ENCODE results near the gene RASAL3. TPM values are rescaled to one million over a fixed set of nuclear protein-coding genes. Genes with fewer than 3 reads are reported as not detected.
A peak's percentile ranks its signal among the peaks of the same experiment; 100 is the strongest.
"Not testable (repeated sequence)": the region's sequence is repeated elsewhere in the genome, so short reads cannot be mapped to it uniquely, and the experiment has no call there.

RASAL3 gene
- total RNA-seq, 1 donor from 2014 or later: 1.9 TPM

DNA sequence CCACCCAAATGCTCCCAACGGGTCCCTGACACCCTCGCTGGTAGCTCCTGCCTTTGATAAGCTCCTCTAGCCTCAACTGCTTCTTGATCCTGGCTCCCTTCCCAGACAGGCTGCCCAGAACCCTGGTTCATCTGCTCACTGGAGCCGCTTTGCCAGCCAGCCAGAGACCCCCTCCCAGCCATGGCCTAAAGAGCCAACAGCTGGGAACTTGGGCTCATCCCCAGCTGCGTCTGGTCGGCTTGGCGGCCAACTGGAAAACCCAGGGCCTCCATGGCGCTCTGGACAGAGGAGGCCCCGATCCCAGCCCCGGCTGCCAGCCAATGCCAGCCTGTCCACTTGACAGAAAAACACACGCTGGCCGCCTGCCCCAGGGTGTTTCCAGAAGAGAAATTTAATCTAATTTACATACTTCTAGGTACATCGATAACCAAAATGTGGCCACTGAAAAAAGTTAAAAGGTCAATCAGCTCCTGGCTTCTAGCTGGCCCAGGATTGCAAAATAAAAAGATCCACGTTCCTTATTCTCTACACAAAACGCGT lies 42.6 kb downstream of the RASAL3 start:
- DNase-seq (ENCODE audit: low spot score): peak; percentile 93
- peak; percentile 47 for ATAC-seq

DNA sequence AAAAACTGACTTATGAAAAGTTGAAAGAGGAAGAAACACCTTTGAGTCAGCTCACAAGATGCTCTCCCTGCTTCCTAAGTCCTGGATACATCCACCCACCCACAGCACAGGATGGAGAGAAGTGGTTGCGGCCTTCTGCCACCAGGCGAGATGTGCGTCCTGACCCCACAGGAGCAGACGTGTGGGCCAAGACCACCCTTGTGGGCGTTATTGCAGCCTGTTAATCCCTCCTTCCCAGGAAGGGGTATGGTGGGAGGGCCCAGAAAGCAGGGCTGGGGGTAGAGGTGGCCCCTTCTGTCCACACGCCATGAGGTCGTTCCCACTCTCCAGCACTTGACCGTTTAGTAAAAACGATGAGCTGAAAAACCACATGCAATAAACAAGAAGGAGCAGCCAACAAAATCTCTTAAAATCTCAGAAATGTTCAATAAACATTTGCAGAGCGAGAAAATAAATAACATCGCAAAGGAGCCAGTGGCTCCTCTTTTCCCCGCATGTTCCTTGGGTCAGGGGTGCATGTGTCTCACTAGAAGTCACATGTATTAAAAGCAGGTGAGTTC lies 43.1 kb downstream of the RASAL3 start:
- no peak for DNase-seq (ENCODE audit: low spot score)
- no peak for ATAC-seq

DNA sequence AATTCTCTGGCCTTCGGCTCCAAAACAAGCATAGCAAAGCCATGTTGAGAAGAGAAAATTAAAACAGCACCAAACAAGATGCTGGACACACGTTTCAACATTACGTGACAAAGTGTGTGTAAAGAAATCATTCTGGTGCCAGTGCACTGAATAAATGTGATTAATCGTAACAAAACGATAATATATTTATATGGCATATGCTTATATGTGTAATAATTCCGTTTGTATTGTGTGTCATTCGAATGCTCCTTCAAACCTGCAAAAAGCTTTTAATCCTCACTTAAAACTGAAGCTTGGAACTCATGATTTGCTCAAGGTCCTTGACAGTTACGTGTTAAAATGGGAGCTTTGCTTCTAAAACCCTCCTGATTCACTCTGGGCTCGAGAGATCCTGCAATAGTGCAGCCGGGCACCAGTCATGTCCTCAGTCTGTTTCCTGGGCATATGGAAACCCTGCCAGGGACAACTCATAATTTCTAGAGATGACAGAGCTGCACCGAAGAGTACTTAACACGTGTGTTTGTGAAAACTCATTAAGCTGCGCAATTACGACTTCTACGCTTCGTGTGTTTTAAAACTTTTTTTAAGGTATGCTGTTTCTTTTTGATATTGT lies 44.8 kb downstream of the RASAL3 start:
- ATAC-seq (no peak), DNase-seq (ENCODE audit: low spot score) (no peak)

DNA sequence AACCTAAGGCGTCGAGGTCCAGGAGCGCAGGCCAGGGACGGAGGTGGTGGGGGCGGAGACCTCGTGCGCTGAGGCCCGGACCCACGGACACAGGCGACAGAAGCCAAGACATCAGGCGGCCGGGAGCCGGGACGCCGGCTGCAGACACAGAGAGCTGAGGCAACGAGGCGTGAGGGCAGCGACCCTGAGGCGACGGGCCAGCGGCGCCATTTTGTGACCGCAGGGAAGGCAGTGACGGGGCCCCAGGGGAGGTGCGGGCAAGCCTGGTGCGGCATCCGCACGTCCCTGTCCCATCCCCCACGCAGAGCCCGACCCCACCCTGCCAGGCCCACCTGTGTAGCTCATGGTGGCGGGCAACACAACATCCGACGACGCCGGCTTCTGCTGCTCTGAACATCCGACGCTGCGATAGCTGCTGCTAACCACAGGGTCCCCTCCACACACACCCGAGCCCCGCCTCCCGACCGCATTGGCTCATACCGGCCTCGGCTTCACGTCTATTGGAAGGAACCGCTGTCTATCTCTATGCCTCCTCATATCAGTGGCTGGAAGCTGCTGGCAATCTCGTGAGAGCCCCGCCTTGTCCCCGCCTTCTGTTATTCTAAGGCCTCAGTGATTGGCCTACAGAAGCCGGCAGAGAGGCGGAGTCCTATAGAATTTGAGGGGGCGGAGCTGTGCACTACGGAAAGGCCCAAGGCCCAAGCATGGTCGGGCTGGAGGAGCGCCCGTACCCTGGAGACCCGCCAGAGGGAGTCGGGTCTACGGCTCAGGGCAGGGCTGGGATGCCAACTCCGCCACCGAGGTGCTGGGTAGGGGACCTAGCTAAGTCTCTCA lies 45.5 kb downstream of the RASAL3 start, which contains the start of gene AKAP8L:
Gene AKAP8L, minus strand, starts transcription at position 410 of the 834 bp plus-strand sequence. Its CDS starts 65 bp downstream, at position 345.
- peak; percentile 99 for DNase-seq (ENCODE audit: low spot score)
- peak; percentile 88 for ATAC-seq

DNA sequence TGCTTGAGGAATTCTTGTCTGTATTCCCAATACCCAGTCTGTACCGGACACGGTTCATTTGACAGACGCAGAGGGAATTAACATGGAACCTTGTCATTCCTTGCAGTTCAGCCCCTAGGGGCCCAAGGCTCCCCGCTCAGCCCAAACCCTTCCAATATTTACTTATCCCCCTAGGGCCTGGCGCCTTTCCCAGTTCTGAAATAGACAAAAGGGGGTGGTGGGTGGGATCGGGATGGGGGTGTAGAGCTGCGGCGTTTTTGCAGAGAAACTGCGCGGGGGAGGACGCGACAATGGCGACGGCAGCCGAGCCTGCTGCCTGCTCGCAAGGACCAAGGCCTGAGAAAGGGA lies 46.1 kb downstream of the RASAL3 start:
- DNase-seq (ENCODE audit: low spot score) (no peak), ATAC-seq (no peak)

DNA sequence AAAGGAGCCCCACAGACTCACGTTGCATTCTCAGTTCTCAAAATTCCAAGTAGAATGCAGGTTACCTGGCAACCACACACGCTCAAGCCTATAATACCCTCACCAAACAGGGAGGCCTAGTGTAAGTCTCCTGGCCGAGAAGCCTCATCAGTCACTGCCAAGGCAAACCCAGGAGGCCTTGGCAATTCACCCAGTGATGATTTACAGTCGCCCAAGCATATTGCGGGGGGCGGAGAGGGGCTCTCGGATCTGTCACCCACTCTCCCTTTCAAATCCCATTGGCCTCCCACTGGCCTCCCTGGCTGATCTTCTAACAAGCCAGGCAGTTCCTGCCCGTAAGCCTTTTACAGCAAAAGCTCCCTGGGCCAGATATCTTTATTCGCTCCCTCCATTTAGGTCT lies 46.6 kb downstream of the RASAL3 start:
- ATAC-seq: no peak
- DNase-seq (ENCODE audit: low spot score): no peak

DNA sequence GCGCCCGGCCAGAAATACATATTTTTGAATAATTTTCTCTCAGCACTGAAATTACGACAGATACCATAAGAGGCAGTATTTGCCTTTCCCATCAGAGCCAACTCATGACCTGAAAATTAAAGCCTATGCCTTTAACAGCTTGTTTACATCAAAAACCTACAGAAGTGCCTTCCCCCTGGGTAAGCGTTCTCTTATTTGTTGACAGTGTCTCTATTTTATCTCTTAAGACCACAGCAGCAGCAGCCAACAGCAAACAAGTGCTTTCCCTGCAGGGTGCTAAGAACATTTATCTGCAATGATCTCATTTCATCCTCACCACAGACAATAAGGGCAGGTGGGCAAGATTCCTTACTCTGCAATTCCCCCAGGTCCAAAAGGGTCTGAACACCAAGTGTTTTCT lies 51.5 kb downstream of the RASAL3 start:
- DNase-seq (ENCODE audit: low spot score) (no peak), ATAC-seq (no peak)

DNA sequence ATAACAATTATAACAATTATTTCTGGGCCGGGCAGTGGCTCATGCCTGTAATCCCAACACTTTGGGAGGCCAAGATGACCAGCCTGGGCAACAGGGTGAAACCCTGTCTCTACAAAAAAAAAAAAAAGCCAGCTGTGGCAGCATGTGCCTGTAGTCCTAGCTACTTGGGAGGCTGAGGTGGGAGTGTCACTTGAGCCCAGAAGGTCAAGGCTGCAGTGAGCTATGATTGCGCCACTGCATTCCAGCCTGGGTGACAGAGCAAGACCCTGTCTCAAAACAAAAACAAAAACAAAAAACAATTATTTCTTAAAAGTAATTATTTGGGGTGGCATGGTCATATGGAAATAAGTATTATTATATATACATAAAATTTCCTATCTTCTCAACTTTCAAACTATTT lies 53.0 kb downstream of the RASAL3 start:
- not testable (repeated sequence) for DNase-seq (ENCODE audit: low spot score)
- peak; percentile 57 for ATAC-seq

DNA sequence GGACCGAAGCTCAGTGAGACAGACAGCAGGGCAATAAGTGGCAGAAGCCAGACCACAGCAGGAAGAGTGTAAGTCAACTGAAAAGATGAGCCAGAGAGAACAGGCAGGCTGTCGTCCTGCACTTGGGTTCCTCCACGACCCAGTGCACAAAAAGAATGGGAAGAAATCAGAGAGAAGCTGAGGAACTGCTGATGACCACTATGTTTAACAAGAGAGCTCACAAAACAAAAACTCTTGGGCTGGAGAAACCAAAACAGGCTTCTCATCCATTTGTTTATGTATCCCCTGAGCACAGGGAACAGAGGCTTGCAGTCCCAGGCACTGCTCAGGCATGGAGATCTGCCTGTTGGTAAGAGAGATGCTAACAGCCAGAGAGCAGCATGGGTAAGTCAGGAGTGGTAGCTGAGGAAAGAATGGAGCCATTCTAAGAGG lies 59.5 kb downstream of the RASAL3 start:
- DNase-seq (ENCODE audit: low spot score) (no peak), ATAC-seq (no peak)

DNA sequence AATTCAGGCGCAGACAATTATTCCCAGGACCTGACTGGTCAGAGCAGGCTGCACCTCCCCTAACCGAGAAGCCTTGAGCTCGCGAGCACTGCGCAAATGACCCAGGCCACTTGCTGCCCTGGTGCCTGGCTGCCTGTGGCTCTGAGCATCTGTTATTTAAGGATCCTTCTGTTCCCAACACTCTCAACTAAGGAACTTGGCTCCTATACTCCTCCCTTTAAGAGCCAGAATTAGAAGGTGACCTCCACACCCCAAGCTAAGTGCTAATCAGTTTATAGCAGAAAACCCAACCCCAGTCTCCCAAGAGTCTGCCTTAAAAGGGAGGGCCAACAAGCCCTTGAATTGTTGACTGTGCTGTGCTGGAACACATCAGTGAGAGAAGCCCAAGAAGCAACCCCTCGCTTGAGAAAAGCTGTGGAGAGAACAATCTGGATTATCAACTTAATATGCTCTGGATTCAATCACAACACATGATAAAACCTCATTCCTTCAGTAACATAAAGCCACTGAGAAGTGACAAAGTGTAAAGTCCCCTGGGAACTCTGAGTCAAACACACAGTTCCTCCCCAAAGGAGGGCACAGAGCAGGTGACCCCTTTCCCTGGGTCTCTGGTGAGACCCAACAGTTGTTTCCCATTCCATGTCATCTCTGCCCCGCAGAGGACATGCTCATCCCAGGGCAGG lies 60.1 kb downstream of the RASAL3 start:
- ATAC-seq: no peak

DNA sequence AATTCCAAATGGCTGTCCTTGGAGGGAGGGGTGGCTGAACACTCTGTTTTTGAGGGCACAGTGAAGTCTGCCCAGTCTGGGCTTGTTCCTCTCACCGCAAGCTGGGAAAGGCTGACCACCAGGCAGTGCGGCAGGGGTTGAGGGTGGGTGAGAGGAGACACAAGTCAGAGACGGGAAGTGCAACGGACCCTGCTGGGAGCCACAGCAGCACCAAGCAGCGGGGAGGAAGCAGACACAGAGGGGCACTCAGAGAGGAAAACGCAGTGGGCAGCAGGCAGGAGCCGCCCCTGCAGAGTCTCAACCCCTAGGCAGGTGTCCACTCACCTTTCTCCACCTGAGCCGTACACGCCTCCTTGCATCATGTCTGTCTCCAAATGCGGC lies 61.2 kb downstream of the RASAL3 start:
- no peak for ATAC-seq
- DNase-seq (ENCODE audit: low spot score): no peak

More for the DNA sequence above, 60.1 kb downstream of the RASAL3 start:
- no peak for DNase-seq (ENCODE audit: low spot score)

DNA sequence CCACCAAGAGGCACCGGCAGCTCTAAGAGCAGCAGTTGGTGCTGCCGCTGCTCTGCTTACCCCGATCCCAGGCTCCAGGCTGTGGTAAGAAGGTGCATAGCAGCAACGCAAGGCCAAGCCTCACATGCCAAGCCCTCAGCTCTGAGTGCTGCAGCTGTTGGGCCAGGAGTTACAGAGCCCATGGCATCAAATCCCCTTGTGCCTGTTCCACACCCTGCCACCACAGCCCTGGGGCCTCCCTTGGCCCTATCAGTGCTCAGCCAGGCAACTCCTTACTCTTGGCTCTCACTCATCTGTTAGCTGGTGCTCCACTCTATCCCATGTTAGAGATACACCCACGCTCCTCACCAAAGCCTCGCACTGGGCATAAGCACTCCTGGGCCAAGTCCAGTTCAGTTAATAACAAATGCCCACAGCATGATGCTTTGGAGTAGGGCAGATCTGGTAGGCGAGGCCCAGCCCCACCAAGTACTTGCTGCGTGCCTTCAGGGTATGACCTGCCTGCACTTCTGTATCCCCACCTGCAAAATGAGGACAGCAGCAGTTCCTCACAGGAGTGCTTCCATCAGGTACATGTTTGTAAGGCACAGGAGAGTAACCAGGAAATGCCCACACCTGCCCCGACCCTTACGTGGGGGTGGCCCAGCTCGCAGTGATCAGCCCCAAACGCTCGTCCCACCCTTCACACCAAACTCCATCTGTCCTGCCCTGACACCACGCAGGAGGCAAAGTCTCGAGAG lies 61.8 kb downstream of the RASAL3 start:
- DNase-seq (ENCODE audit: low spot score) (no peak), ATAC-seq (no peak)

Other genes with a start within 250 kb of the RASAL3 start
- 0.15 TPM for gene EPHX3, start 232.1 kb downstream of the RASAL3 start, total RNA-seq
- 46.1 TPM for gene BRD4, start 132.0 kb downstream of the RASAL3 start, total RNA-seq
- gene AKAP8, start 84.8 kb downstream of the RASAL3 start, total RNA-seq: 24.7 TPM
- 64.5 TPM for gene AKAP8L, start 45.6 kb downstream of the RASAL3 start, total RNA-seq
- gene WIZ, start 14.6 kb downstream of the RASAL3 start, total RNA-seq: 18.7 TPM
- gene PGLYRP2, start 15.0 kb upstream of the RASAL3 start, total RNA-seq: 65.8 TPM
- gene CYP4F22, start 44.0 kb upstream of the RASAL3 start, total RNA-seq: 1.5 TPM
- not detected for gene CYP4F8, start 150.7 kb upstream of the RASAL3 start, total RNA-seq
- gene CYP4F3, start 176.4 kb upstream of the RASAL3 start, total RNA-seq: 401 TPM
- 98.6 TPM for gene CYP4F12, start 208.5 kb upstream of the RASAL3 start, total RNA-seq

All from left lobe of liver (tissue), 2 donors.